Stimulated activated CD4-positive, alpha-beta T cell treated with anti-CD3 and anti-CD28 coated beads, Interleukin-1b, Interleukin-23, amount 100 ng/mL, for 4 hours (primary cell): ENCODE results near the gene GFY.
"Not testable (repeated sequence)": the region's sequence is repeated elsewhere in the genome, so short reads cannot be mapped to it uniquely, and the experiment has no call there.

Experiments used
- DNase-seq, 2 donors: peaks; one replicate each; pipeline ENCODE4 v3.0.0-alpha.2; 2020; ENCODE audit warnings: low read depth in 2 of 2

The GFY gene

DNA sequence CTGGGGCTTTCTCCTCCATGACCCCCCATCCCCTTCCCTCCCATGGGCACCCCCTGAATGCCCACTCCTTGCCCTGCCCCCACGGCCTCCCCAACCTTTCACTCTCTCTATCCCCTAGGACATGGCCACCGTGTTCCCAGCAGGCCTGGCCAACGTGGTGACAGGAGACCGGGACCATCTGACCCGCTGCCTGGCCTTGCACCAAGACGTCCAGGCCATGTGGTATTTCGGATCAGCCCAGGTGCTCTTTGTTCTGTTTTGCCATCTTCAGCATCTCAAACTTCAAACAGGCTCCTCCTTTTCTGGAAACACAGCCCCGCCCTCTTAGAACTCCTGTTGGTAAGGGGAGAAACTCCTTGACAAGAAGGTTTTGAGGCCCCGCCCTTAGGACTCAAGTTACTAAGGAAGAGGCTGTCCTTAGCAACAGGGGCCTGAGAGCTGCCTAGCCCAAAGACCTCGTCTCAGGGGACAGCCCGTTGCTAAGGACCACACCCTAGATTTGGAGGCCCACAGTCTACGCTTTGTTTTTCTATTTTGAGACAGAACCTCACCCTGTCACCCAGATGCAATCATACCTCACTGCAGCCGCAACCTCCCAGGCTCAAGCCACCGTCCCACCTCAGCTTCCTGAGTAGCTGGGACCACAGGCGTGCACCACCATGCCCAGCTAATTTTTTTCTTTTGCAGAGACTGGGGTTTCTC, 43.7 kb downstream of the GFY start:
- peak in 1 of 2 donors; percentile 53 for DNase-seq

DNA sequence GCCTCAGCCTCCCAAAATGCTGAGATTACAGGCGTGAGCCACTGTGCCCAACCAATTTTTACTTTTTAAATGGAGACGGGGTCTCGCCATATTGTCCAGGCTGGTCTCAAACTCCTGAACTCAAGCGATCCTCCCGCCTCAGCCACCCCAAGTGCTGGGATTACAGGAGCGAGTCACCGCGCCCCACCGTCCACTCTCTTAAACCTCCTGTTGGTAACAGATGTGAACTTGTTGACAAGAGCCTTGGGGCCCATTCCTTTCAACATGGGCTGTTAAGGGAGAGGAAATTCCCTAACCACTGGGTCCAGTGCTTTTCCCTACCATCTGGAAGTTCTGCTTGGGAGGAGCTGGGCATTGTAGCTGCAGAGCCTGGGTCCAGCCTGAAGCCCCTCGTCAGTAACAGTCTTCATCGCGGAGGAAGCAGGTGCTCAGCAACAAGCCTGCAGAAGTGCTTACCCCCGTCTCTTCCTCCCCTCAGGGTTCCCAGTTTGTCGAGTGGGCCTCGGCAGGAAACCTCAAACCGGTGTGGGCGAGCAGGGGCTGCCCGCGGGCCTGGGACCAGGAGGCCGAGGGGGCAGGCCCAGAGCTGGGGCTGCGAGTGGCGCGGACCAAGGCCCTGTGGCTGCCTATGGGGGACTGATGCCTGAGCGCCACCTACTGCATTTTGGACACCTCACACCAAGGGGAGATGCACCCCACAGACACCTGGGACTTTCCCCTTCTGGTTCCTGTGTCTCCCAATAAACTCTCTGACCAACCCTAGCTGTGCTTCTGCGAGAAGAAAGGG, 44.8 kb downstream of the GFY start:
- peak in 1 of 2 donors; percentile 54 for DNase-seq

DNA sequence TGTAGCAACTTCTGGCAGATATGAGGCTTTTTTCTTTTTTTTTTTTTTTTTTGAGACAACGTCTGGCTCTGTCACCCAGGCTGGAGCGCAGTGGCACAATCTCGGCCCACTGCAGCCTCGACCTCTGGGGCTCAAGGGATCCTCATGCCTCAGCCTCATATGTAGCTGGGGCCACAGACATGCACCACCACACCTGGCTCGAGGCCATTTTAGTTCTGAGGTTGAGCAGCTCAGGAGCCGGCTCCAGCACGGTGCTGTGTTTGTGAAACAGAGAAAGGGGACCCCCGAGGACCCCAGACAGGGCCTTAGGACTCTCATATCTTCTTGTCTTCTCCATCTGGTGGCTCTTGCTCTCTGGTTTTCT, 45.4 kb downstream of the GFY start:
- DNase-seq: no peak

DNA sequence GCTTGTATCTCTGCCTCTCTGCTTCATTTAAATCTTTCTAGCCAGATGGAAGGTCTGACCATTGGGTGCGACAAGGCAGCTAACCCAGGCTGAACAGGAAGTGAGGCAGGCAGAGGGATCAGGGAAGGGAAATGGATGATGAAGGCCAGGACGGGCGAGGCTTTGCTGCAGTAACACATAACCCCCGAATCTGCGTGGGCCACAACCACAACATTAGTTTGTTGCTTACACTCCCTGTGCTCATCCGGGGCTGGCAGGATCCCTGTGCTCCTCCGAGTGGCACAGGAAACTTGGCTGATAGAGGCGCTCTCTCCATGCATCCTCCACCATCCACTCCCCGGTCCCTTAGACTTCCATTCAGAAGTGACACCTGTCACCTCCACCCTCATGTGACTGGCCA, 47.7 kb downstream of the GFY start:
- DNase-seq: no peak

DNA sequence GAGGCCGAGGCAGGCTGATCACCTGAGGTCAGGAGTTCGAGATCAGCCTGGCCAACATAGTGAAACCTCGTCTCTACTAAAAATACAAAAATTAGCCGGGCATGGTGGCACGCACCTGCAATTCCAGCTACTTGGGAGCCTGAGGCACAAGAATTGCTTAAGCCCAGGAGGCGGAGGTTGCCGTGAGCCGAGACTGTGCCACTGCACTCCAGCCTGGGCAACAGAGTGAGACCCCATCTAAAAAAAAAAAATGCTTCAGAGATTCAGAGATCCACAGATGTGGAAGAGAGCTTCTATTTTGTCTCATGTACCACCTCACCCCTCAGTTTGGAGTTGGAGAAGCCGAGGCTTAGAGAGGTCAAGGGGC, 48.3 kb downstream of the GFY start:
- not testable (repeated sequence) for DNase-seq

DNA sequence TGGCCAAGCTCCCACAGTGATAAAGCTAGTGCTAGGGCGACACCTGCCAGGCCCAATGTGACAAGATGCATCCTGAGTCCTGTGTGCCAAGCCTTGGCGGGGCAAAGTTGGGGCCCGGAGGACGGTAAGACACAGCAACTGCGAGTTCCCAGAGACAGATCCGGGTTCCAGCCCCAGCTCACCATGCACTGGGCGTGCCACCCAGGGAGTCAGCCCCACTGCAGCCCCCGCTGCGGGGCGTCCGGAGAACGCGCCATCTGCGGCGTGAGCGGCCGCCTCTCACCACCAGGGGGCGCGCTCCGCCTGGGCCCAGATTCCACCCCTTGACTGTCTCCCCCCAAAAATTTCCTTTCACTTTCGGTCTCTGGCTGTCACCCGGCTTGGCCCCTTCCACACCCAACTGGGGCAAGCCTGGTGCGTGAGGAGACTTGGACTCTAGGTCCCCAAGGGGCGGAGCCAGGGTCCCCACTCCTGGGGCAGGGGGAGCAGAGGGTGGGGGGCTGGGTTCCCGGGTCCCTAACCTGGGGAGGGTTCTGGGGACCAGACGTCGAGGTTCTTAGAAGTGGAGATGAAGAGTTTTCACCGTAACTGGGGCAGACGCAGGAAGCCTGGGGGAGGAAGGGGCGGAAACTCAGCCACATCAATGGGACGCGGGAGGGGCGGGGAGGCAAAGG, 48.8 kb downstream of the GFY start, which contains the start of gene FLT3LG:
TSS of gene FLT3LG (plus strand) at position 348 of the 674 bp plus-strand sequence. CDS start 425 bp downstream, outside the sequence.
- DNase-seq: peak; percentile 85 to 86

DNA sequence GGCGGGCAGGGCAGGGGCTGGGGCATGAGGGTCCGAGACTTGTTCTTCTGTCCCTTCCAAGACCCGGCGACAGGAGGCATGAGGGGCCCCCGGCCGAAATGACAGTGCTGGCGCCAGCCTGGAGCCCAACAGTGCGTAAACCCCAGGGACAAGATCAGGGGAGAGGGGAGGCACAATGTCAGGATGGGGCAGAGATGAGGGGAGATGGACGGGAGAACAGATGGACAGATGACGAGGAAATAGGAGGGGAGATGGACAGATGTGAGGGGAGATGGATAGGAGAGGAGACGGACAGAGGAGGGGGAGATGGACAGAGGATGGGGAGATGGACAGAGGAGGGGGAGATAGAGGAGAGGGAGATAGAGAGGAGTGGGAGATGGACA, 49.3 kb downstream of the GFY start:
- DNase-seq: no peak

DNA sequence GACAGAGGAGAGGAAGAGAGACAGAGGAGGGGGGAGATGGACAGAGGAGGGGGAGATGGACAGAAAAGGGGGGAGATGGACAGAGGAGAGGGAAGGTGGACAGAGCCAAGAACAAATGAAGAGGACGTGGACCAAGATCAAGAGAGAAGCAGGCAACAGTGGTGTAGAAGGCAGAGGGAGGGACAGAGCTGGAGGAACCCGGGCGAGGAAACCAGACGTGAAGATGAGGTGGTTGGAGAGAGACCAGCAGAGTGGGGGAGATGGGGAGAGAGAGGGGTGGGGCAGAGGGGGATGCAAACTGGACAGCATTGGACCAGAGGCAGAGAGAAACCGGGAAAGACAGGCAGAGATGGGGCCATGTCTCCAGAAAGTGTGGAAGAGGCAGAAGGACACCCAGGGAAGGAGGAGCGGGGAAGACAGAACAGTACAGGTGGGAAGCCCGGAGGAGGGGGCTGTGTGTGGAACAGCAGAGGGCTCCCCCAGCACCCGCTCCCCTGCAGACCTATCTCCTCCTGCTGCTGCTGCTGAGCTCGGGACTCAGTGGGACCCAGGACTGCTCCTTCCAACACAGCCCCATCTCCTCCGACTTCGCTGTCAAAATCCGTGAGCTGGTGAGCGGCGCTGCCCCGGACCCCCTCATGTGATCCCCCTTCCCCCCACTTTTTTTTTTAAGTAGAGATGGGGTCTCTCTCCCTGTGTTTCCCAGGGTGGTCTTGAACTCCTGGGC, 50.2 kb downstream of the GFY start:
- no peak for DNase-seq

DNA sequence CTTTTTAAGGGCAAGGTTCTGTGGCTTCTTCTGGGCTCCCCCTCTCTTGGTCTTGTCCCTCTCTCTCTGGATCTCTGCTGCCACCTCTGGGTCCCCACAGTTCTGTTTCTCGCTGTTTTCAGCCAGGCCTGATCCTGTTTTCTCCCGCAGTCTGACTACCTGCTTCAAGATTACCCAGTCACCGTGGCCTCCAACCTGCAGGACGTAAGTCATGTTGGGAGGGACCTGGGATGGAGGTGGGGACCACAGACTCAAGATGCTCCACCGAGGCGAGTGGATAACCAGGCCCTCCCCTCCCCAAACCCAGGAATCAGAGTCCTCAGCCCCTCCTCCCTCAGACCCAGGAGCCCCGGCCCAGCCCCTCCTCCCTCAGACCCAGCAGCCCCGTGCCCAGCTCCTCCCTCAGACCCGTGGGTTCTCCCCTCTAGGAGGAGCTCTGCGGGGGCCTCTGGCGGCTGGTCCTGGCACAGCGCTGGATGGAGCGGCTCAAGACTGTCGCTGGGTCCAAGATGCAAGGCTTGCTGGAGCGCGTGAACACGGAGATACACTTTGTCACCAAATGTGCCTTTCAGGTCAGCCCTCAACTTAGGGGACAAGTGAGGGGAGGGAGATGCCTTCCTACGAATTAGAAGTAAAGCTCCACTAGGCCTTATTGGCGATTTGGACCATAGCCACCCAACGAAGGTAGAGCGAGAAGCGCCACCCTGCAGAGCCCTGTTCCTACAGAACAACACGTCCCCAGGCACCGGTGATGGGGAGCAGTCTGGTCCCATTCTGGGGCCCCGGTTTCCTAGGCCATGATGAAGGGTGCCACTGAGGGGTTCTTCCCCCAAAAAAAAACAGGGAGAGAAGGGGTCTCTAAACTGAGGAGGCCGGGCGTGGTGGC, 51.0 kb downstream of the GFY start:
- DNase-seq: peak in 1 of 2 donors; percentile 68
